NCI-H774 (cell line): ENCODE results near the gene ACAP2.
"Not testable (repeated sequence)": the region's sequence is repeated elsewhere in the genome, so short reads cannot be mapped to it uniquely, and the experiment has no call there.

ENCODE experiments used
- DNase-seq: peaks from one replicate; lab custom pipeline; 2025; lab: John Stamatoyannopoulos, UW

Gene ACAP2

DNA sequence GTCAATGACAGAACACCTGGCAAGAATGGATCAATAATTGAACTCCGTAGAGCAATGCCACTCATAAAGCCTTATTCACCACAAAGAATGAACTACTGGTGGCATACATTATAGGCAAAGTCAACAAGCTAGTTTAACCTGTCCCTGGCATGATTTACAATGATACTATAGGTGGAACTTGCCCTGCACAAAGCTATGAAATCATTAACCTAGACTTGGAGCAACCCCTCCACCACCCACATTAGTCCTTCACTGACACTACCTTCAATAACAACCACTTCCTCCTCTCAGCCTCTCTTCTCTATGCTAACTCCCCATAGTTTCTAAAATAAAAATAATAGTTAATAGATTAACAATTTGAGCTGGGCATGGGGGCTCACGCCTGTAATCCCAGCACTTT is 54.4 kb downstream of the ACAP2 start:
- no peak for DNase-seq

DNA sequence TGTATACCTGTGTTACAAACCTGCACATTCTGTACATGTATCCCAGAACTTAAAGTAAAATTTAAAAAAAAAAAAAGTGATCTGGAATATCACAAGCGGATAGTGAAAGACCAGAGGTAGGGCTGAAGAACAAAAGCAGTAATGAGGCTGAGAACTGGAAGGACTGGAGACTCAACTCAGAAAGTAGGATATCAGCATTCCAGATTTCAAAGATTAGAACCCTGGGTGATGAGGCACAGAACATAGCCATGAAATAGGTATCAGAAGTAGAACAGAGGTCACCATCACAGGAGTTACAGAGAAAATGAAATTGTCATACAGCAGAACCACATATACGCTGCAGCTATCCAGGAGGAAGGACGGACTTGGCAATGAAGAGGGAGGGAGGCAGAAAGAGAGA is 56.1 kb downstream of the ACAP2 start:
- DNase-seq, result no peak

DNA sequence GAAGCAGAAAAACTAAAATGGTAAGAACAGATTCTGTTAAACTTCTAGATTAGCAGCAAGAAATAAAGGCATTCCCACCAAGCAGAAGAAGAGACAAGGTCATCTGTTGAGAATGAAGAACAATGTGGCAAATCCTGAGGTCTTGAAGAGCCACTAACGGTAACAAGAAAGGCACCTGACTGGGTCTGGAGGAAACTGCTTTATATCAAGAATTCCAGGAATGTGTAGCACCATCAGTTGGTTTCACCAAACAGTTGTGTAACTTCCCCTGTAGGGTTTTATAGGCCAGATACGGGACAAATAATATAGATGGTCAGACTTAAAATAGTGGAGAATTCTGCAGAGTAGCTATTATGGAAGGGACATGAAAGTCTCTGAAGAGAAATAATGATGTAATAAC is 57.3 kb downstream of the ACAP2 start:
- DNase-seq, result no peak

DNA sequence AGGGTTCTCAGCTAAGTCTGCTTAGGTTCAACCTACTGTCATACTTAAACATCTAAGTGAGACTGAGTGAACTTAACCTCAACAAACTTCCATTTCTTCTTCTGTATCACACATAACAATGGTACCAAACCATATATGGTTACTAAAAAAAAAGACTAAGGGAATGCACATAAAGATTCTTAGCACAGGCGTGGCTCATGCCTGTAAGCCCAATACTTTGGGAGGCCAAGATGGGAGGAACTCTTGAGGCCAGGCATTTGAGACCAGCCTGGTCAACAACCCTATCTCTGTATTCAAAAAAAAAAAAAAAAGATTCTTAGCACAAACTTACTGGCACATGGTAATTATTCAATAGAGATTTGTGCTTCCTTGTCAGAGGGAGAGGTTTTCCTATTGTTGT is 57.9 kb downstream of the ACAP2 start:
- no peak for DNase-seq

DNA sequence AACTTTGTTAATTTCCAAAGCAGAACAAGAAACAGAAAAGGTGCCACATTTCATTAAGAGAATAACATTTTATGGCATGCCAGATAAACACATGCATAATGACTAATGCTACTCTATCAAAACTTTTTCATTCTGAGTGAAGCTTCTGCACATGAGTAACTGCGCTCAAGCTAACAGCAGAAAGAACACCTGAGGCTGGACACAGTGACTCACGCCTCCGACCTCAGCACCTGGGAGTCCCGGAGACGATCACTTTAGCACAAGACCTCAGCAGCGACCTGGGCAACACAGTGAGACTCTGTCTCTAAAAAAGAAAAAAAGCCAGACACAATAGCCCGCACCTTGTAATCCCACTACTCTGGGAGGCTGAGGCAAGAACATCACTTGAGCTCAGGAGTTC is 70.6 kb downstream of the ACAP2 start:
- DNase-seq, result no peak

DNA sequence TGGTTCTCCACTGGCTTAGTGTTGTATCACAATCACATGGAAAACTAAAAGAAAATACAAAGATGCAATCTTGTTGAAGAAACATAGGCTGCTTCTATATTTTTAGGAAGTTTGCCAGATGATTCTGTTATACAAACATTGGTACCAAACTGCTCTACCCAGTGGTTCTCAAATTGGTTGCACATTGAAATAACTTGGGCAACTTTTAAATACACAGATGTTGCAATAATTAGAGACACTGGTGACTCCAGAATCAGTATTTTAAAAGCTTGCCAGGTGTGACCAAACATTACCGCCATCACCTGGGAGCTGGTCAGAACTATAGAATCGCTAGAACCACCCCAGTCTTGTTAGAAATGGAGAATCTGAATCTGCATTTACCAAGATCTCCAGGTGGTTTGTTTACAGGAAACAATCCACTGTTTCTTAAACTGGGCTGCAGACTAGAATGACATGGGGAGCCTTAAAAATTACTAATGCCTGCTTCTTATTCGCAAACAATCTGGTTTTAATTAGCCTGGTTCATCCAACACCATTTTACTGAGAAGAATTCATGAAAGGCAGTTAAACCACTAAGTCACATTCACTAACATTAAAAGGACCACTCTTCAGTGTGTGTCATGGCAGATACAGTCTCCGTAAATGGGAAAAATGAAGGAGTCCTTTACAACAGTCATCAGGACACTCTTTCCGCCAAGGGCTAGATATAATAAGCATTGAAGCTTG is 76.5 kb downstream of the ACAP2 start:
- no peak for DNase-seq

DNA sequence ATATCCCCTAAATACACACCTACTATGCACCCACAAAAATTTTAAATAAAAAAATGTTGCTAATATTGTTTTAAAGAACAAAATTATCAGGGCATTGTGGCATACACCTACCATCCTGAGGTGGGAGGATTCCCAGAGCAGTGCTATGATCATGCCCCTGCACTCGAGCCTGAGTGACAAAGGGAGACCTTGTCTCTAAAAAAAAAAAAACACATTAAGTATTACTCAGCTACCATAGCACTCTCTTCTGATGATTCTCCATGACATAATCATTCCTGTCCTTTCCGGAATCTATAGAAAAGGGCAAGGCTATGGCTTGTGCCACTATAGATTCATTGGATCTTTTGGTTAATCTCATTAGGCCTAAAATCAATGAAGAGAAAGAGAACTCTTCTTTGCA is 77.4 kb downstream of the ACAP2 start:
- DNase-seq, result no peak

DNA sequence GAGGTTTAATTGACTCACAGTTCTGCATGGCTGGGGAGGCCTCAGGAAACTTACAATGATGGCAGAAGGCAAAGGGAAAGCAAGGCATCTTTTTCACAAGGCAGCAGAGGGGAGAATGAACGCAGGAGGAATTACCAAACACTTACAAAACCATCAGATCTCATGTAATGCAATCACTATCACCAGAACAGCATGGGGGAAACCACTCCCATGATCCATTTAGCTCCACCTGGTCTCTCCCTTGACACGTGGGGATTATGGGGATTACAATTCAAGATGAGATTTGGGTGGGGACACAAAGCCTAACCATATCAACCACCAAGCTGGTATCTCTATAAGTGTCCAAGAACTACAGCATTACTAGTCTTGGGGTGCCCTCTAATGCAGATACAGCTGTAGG is 85.0 kb downstream of the ACAP2 start:
- DNase-seq, result not testable (repeated sequence)

DNA sequence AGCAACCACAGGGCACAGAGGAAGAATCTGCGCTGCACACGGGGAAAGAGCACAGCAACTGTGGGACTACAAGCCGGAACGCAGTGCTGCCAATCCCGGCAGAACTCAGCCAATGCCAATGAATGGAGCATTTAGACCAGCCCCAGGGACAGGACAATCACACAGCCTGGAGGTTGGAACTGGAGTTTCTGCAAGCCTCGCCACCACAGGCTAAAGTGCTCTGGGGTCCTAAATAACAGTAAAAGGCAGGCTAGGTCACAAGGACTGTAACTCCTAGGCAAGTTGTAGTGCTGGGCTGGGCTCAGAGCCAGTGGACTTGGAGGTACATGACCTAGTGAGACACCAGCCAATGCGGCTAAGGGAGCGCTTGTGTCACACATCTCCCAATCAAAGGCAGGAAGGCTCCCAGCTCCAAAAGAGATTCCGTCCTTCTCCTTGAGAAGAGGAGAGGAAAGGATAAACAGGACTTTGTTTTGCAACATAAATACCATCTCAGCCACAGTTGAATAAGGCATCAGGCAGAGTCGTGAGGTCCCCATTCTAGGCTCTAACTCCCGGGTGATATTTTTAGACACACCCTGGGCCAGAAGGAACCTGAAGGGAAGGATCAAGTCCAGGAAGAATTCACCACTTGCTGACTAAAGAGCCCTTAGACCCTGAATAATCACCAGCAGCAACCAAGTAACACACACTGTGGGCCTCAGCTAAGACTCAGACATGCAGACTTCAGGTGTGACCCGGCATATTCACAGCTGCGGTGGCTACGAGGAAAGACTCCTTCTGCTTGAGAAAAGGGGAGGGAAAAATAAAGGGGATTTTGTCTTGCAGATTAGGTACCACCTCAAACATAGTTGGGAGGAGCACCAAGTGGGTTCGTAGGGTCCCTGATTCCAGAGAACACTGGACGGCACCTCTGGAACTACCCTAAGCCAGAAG is 86.4 kb downstream of the ACAP2 start:
- DNase-seq, result no peak

DNA sequence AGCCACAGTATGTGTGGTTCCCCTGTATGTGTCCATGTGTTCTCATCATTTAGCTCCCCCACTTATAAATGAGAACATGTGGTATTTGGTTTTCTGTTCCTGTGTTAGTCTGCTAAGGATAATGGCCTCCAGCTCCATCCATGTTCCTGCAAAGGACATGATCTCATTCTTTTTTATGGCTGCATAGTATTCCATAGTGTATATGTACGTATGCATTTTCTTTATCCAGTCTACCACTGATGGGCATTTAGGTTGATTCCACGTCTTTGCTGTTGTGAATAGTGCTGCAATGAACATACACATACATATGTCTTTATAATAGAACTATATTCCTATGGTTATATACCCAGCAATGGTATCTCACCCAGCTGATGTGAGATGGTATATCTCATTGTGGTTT is 88.8 kb downstream of the ACAP2 start:
- DNase-seq, result not testable (repeated sequence)

DNA sequence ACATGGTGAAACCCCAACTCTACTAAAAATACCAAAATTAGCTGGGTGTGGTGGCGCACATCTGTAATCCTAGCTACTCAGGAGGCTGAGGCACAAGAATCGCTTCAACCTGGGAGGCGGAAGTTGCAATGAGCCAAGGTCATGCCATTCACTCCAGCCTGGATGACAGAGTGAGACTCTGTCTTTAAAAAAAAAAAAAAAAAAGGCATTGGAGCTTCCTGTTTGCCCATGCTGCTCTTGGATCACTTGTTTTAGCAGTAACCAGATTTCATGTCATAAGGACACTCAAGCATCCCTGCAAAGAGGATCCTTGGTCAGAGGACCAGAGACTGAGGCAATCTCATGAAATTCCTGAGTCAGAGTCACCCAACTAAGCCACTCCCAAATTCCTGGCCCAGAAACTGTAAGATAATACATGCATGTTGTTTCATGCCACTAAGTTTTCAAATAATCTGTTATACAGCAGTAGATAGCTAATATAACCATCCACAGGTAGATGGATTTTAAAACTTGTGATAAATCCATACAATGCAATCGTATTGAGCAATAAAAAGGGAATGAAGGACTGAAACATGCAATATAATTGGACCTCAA is 89.8 kb downstream of the ACAP2 start:
- DNase-seq, result no peak

DNA sequence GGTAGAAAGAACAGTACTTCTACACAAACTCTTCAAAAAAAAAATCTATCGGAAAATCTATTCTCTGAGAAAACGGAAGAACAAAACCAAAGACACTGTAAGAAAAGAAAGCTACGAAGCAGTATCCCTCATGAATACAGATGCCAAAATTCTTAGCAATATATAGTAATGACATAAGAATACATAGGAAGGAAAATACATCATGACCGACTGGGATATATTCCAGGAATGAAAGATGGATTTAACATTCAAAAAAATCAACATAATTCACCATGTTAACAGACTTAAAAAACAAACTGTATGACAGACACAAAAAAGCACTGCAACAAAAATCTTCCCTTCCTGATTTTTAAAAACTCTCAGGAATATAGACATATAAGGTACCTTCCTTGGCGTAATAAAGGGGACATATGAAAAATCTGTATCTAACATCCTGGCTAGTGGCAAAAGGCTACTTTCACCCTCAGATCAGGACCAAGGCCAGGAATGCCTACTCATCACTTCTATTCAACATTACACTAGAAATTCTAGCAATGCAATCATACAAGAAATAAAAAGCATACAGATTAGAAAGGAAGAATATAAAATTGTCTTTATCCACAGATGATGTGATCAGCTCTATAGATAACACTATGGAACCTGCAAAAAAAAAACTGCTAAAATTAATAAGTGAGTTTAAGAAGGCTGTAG is 94.2 kb downstream of the ACAP2 start:
- DNase-seq, result no peak

DNA sequence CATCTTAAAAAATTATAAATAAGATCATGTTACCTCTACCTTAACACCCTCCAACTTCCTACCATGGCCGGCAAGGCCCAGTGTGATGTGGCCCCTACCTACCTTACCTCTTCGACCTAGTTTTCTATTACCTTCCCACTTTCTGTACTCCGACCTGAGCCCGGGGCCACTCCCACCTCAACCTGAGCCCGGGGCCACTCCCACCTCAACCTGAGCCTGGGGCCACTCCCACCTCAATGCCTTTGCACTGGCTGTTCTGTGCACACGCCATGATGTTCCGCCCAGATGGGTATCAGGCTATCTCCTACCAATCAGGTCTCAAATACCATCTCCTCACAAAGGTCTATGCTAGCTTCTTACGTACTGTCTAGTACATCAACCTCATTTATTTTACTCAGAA is 105.1 kb downstream of the ACAP2 start:
- DNase-seq, result no peak

DNA sequence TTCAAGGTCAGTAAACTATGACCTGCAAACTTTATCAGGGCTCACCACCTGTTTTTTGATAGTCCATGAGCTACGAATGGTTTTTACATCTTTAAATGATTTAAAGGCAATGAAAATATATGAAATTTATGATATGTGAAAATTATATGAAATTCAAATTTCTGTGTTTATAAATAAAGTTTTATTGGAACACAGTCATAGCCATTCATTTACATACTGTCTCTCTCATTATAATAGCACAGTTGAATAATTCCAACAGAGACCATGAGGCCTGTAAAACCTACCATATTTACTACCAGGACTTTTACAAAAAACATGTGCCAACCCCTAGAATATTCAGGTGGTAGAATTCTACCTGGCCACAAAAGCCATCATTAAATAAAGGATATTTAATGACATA is 107.9 kb downstream of the ACAP2 start:
- DNase-seq, result no peak

DNA sequence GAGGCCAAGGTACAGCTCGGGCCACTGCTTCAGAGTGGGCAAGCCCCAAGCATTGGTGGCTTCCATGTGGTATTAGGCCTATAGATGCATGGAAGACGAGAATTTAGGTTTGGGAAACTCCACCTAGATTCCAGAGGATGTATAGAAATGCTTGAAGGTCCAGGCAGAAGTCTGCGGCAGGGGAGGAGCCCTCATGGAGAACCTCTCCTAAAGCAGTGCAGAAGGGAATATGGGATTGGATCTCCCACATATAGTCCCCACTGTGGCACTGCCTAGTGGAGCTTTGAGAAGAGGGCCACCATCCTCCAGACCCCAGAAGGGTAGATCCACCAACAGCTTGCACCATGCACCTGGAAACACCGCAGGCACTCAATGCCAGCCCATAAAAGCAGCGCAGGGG is 123.8 kb downstream of the ACAP2 start:
- DNase-seq, result no peak

DNA sequence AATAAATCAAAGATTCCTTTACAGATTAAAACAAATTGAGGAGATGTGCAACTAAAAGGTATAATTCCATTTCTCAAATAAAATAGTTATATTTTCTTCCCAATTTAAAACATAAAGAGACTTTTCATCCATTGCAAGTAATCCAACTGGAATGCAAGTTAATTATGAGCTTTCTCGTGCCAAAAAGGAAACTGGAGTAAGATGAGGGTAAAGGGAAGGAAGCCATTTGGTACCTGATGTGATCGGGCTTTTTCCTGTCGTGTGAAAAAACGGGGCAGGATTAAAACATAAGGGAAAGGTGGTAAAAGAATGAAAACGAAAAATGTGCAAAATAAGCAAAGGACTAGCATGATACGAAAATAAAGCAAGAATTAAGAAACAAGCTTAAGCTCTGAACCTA is 130.1 kb downstream of the ACAP2 start:
- DNase-seq, result no peak

DNA sequence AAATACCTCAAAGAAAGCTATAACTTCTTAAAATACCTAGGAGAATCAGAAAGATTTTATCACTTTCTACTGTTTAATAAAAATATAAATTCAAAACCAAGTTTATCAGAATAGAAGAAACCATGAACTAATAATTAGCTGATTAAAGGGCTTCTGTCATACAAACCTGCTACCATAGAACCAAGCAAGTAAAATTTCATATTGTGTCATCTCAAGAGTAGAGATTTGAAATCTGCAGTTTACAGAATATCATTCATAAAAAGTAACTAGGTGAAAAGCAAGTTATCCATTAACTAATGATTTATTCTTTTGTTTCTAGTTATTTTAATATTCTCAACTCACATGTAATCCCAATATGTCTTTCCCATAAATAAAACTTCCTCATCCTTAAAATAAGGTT is 135.1 kb downstream of the ACAP2 start:
- no peak for DNase-seq

DNA sequence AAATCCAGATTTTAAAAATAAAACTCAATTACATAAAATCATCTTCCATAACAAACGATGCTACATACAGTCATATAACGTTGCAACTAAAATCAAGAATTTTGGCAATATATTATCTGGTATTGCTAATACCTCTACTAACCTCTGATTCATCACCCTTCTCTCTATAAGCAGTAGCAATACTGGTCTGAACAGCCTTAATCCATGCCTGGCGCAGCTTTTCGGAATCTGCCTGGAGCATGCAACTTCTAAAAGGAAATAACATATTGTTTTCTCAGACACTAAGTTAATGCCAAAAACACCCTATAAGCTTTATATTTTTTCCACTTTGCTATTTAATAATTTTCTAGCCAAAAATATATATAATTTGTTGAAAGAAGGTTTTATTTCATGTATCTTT is 136.5 kb downstream of the ACAP2 start:
- no peak for DNase-seq

DNA sequence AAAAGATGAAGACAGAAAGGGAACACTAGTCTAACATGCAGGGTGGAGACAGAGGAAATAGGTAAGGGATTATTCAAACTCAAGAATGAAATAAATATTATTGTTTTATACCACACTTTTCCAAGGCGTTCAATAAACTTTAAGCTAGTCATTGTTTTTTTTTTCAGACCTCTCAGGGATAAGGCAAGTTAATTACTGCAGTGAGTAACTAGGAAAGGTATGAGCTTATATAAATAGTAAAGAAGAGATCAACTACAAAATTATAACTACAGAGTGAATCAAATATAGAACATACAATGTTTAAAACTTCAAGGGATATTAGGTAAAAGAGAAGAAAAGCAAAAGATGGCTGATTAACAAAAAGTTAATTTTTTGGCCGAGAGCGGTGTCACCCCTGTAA is 140.4 kb downstream of the ACAP2 start:
- DNase-seq, result no peak

DNA sequence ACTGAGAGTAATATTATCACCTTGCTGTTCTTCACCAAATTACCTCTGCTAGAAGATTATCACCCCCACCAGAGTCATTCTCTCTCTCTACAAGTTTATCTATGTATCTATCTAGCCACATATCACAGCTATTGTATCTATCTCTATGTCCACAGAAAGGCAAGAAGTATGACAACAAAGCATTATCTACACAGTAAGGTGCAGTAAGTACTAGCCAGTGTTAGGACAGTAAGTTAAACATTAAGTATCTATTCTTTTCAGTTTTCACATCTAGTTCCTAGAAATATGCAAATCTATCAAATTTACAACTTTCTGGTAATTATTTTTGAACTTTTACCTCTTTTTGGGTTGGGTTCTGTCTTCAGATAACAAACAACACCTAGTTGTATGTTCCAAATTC is 145.4 kb downstream of the ACAP2 start:
- DNase-seq, result no peak

DNA sequence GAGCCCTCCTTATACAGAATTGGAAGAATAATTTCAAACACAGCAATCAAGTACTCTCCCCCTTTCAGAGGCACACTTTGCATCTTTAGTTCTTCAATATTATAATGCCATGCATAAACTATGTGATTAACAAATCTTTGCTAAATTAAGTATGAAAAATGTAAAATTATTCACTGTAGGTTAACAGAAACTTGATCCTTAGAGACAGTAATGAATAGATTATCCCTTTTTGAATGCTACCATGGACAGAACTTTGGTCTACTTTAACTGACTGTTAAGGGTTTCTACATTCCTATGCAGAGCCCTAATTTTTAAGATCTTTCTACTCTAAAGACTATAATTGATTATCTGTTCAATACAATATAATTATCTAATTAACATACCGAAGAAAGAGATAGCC is 146.2 kb downstream of the ACAP2 start:
- no peak for DNase-seq

DNA sequence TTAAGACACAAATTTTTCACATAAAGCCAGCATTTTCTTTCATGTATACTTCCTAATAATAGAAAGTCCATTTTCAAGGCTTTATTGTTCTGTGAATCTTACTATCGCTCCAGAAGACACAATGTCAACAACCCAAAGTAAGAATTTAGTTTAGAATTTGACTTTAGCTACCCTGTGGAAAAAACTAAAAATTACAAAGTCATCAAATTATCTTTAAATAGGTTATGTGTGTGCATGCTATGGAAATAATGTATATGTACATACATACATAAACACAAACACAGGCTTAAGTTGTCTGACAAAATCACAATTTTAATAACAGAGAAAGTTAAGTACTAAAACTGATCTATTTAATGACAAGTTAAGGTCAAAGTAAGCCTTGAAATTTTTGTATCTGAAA is 151.7 kb downstream of the ACAP2 start:
- DNase-seq, result no peak

DNA sequence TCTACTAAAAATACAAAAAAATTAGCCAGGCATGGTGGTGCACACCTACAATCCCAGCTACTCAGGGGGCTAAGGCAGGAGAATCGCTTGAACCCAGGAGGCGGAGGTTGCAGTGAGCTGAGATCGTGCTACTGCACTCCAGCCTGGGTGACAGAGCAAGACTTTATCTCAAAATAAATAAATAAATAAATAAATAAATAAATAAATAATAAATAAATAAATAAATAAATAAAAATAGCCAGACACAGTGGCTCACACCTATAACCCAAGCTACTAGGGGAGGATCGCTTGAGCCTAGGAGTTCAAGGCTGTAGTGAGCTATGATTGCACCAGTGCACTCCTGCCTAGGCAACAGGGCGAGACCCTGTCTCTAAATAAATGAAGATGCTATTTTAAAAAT is 152.2 kb downstream of the ACAP2 start:
- not testable (repeated sequence) for DNase-seq
